Myocyte (in vitro differentiated cells): ENCODE results near the gene CCDC197. TPM values are rescaled to one million over a fixed set of nuclear protein-coding genes. Genes with fewer than 3 reads are reported as not detected.

ENCODE experiments used
- DNase-seq: peaks from one replicate; pipeline ENCODE4 v3.0.0-alpha.2; 2012; ENCODE audit warnings: low read depth
- total RNA-seq: library from RNA; depleted of rRNA; stranded (reverse); fragments of >200 nt; gene quantifications from 2 replicates; pipeline ENCODE4 v1.2.3, GENCODE V29; 2014

Gene CCDC197
- total RNA-seq, 1 donor from 2014 or later = not detected

- no peak for DNase-seq
Observed at GRCh38 chr14:94040796-94041195, 43.7 kb downstream of the CCDC197 start.

- DNase-seq = peak; percentile 26
Observed at GRCh38 chr14:94041551-94042346, 44.6 kb downstream of the CCDC197 start.

- DNase-seq = no peak
Observed at GRCh38 chr14:94042433-94043091, 45.5 kb downstream of the CCDC197 start.

- DNase-seq = peak; percentile 57
Observed at GRCh38 chr14:94043111-94043755, 46.1 kb downstream of the CCDC197 start.

- DNase-seq = no peak
Observed at GRCh38 chr14:94043756-94044475, 46.8 kb downstream of the CCDC197 start.

- no peak for DNase-seq
Observed at GRCh38 chr14:94044476-94045091, 47.5 kb downstream of the CCDC197 start.

GRCh38 chr14:94045101-94045500, 48.0 kb downstream of the CCDC197 start:
- no peak for DNase-seq

GRCh38 chr14:94045563-94046345, 48.7 kb downstream of the CCDC197 start:
- no peak for DNase-seq

- no peak for DNase-seq
Observed at GRCh38 chr14:94046696-94047250, 49.7 kb downstream of the CCDC197 start.

GRCh38 chr14:94047581-94047980, 50.5 kb downstream of the CCDC197 start:
- DNase-seq = no peak

GRCh38 chr14:94048691-94049624, 51.9 kb downstream of the CCDC197 start:
- DNase-seq = no peak

- no peak for DNase-seq
Observed at GRCh38 chr14:94049625-94050023, 52.5 kb downstream of the CCDC197 start.

- DNase-seq = no peak
Observed at GRCh38 chr14:94050231-94050880, 53.3 kb downstream of the CCDC197 start.

- DNase-seq = peak; percentile 20
Observed at GRCh38 chr14:94051115-94051514, 54.0 kb downstream of the CCDC197 start.

- no peak for DNase-seq
Observed at GRCh38 chr14:94051779-94052178, 54.7 kb downstream of the CCDC197 start.

GRCh38 chr14:94052199-94052598, 55.1 kb downstream of the CCDC197 start:
- DNase-seq = no peak

GRCh38 chr14:94052662-94053061, 55.6 kb downstream of the CCDC197 start:
- DNase-seq = no peak

- DNase-seq = no peak
Observed at GRCh38 chr14:94054401-94054800, 57.3 kb downstream of the CCDC197 start.
